Neuron (in vitro differentiated cells): ENCODE results near the gene NCAM1.

Experiments
- H2AFZ ChIP-seq: one replicate; pipeline ENCODE4 v1.6.1; 2013; ENCODE audit warnings: low read depth, mild to moderate bottlenecking, inconsistent platforms, low read length, moderate library complexity
- H3K27me3 ChIP-seq: one replicate; pipeline ENCODE4 v1.6.1; 2013; ENCODE audit warnings: low read length; ENCODE audit not compliant: insufficient read depth
- H3K36me3 ChIP-seq: one replicate; pipeline ENCODE4 v1.6.1; 2013; ENCODE audit warnings: low read length; ENCODE audit not compliant: insufficient read depth
- H3K4me1 ChIP-seq: one replicate; pipeline ENCODE4 v1.6.1; 2013; ENCODE audit warnings: low read length; ENCODE audit not compliant: insufficient read depth
- H3K4me3 ChIP-seq: 2 replicates; pipeline ENCODE4 v1.5.1; 2013; ENCODE audit warnings: mild to moderate bottlenecking, low read length, moderate library complexity
- H3K9me3 ChIP-seq: one replicate; pipeline ENCODE4 v1.6.1; 2013; ENCODE audit warnings: low read length

The NCAM1 gene

GRCh38 chr11:112975493-112975892, 14.3 kb downstream of the NCAM1 start:
- Histone ChIP-seq H3K9me3 (no peaks in the 10 kb centered on the region), H3K36me3 (no peaks in the 10 kb centered on the region), H2AFZ (no peak overlapping the region), H3K4me1 (peaks cover 9% of the 10 kb centered on the region), H3K27me3 (peaks cover 2% of the 10 kb centered on the region), H3K4me3 (no peak overlapping the region)

GRCh38 chr11:112977755-112978154, 16.5 kb downstream of the NCAM1 start:
- Histone ChIP-seq H3K27me3 (peaks cover 2% of the 10 kb centered on the region), H3K36me3 (no peaks in the 10 kb centered on the region), H2AFZ (no peak overlapping the region), H3K4me1 (peaks cover 9% of the 10 kb centered on the region), H3K9me3 (no peaks in the 10 kb centered on the region), H3K4me3 (no peak overlapping the region)

GRCh38 chr11:112983887-112984286, 22.7 kb downstream of the NCAM1 start:
- H2AFZ ChIP-seq: no peak overlapping the region
- H3K36me3 ChIP-seq: no peaks in the 10 kb centered on the region
- peaks cover 2% of the 10 kb centered on the region for H3K27me3 ChIP-seq
- peaks cover 2% of the 10 kb centered on the region for H3K9me3 ChIP-seq
- H3K4me1 ChIP-seq: no peaks in the 10 kb centered on the region
- H3K4me3 ChIP-seq: no peak overlapping the region

- H2AFZ ChIP-seq: no peak overlapping the region
- no peaks in the 10 kb centered on the region for H3K4me1 ChIP-seq
- no peak overlapping the region for H3K4me3 ChIP-seq
- H3K9me3 ChIP-seq: peaks cover 3% of the 10 kb centered on the region
- H3K36me3 ChIP-seq: no peaks in the 10 kb centered on the region
- H3K27me3 ChIP-seq: no peaks in the 10 kb centered on the region
These were observed 28.0 kb downstream of the NCAM1 start for GRCh38 chr11:112989198-112989597.

GRCh38 chr11:112993808-112994207, 32.6 kb downstream of the NCAM1 start:
- H3K9me3 ChIP-seq: peaks cover 2% of the 10 kb centered on the region
- H3K4me1 ChIP-seq: peaks cover 4% of the 10 kb centered on the region
- H3K4me3 ChIP-seq: no peak overlapping the region
- H2AFZ ChIP-seq: no peak overlapping the region
- H3K36me3 ChIP-seq: no peaks in the 10 kb centered on the region
- no peaks in the 10 kb centered on the region for H3K27me3 ChIP-seq

- Histone ChIP-seq H3K27me3 (no peaks in the 10 kb centered on the region), H2AFZ (no peak overlapping the region), H3K4me1 (peaks cover 4% of the 10 kb centered on the region), H3K9me3 (no peaks in the 10 kb centered on the region), H3K4me3 (no peak overlapping the region), H3K36me3 (no peaks in the 10 kb centered on the region)
These were observed 34.3 kb downstream of the NCAM1 start for GRCh38 chr11:112995423-112996090.

GRCh38 chr11:112996994-112997393, 35.8 kb downstream of the NCAM1 start:
- no peak overlapping the region for H2AFZ ChIP-seq
- no peaks in the 10 kb centered on the region for H3K9me3 ChIP-seq
- H3K4me1 ChIP-seq: peaks cover 4% of the 10 kb centered on the region
- no peak overlapping the region for H3K4me3 ChIP-seq
- no peaks in the 10 kb centered on the region for H3K27me3 ChIP-seq
- H3K36me3 ChIP-seq: no peaks in the 10 kb centered on the region

- Histone ChIP-seq H3K36me3 (no peaks in the 10 kb centered on the region), H2AFZ (no peak overlapping the region), H3K9me3 (no peaks in the 10 kb centered on the region), H3K4me1 (peaks cover 4% of the 10 kb centered on the region), H3K27me3 (no peaks in the 10 kb centered on the region), H3K4me3 (no peak overlapping the region)
These were observed 36.7 kb downstream of the NCAM1 start for GRCh38 chr11:112997857-112998466.

- H3K27me3 ChIP-seq: no peaks in the 10 kb centered on the region
- no peaks in the 10 kb centered on the region for H3K9me3 ChIP-seq
- no peak overlapping the region for H3K4me3 ChIP-seq
- H3K4me1 ChIP-seq: peaks cover 4% of the 10 kb centered on the region
- H2AFZ ChIP-seq: no peak overlapping the region
- H3K36me3 ChIP-seq: no peaks in the 10 kb centered on the region
These were observed 38.3 kb downstream of the NCAM1 start for GRCh38 chr11:112999520-112999919.

GRCh38 chr11:113001709-113002108, 40.5 kb downstream of the NCAM1 start:
- no peaks in the 10 kb centered on the region for H3K27me3 ChIP-seq
- no peak overlapping the region for H2AFZ ChIP-seq
- H3K4me1 ChIP-seq: peaks cover 5% of the 10 kb centered on the region
- no peaks in the 10 kb centered on the region for H3K36me3 ChIP-seq
- no peak overlapping the region for H3K4me3 ChIP-seq
- H3K9me3 ChIP-seq: no peaks in the 10 kb centered on the region

GRCh38 chr11:113006896-113007445, 45.8 kb downstream of the NCAM1 start:
- Histone ChIP-seq H3K4me1 (peaks cover 4% of the 10 kb centered on the region), H3K4me3 (no peak overlapping the region), H2AFZ (no peak overlapping the region), H3K9me3 (no peaks in the 10 kb centered on the region), H3K27me3 (no peaks in the 10 kb centered on the region), H3K36me3 (no peaks in the 10 kb centered on the region)

- no peak overlapping the region for H3K4me3 ChIP-seq
- no peak overlapping the region for H2AFZ ChIP-seq
- no peaks in the 10 kb centered on the region for H3K9me3 ChIP-seq
- H3K4me1 ChIP-seq: no peaks in the 10 kb centered on the region
- H3K36me3 ChIP-seq: no peaks in the 10 kb centered on the region
- no peaks in the 10 kb centered on the region for H3K27me3 ChIP-seq
These were observed 53.3 kb downstream of the NCAM1 start for GRCh38 chr11:113014262-113015097.

GRCh38 chr11:113015098-113015455, 53.9 kb downstream of the NCAM1 start:
- Histone ChIP-seq H2AFZ (no peak overlapping the region), H3K36me3 (no peaks in the 10 kb centered on the region), H3K4me1 (no peaks in the 10 kb centered on the region), H3K9me3 (no peaks in the 10 kb centered on the region), H3K27me3 (no peaks in the 10 kb centered on the region), H3K4me3 (no peak overlapping the region)
